GM19452 (cell line): ENCODE results near the gene KIAA2012.

Experiments
- ATAC-seq: cut with Tn5 transposase; IDR thresholded peaks from one replicate; pipeline ENCODE4 v1.9.1; 2021; ENCODE audit not compliant: unreplicated experiment

KIAA2012 gene

GRCh38 chr2:202079310-202079709 is 6.3 kb downstream of the KIAA2012 start:
- ATAC-seq, result no peak

GRCh38 chr2:202084265-202084664 is 11.2 kb downstream of the KIAA2012 start:
- ATAC-seq, result no peak

GRCh38 chr2:202088777-202089176 is 15.7 kb downstream of the KIAA2012 start:
- no peak for ATAC-seq

- no peak for ATAC-seq
These were observed 17.5 kb downstream of the KIAA2012 start for GRCh38 chr2:202090530-202090929.

- ATAC-seq, result no peak
These were observed 18.4 kb downstream of the KIAA2012 start for GRCh38 chr2:202091476-202091875.

GRCh38 chr2:202094426-202094986 is 21.5 kb downstream of the KIAA2012 start:
- no peak for ATAC-seq

GRCh38 chr2:202095235-202095634 is 22.2 kb downstream of the KIAA2012 start:
- ATAC-seq, result no peak

GRCh38 chr2:202096736-202097135 is 23.7 kb downstream of the KIAA2012 start:
- ATAC-seq, result no peak

GRCh38 chr2:202098291-202098690 is 25.2 kb downstream of the KIAA2012 start:
- no peak for ATAC-seq

GRCh38 chr2:202099515-202099914 is 26.5 kb downstream of the KIAA2012 start:
- no peak for ATAC-seq

- ATAC-seq, result no peak
These were observed 27.1 kb downstream of the KIAA2012 start for GRCh38 chr2:202100176-202100575.

- no peak for ATAC-seq
These were observed 28.0 kb downstream of the KIAA2012 start for GRCh38 chr2:202101026-202101579.

GRCh38 chr2:202102425-202103000 is 29.5 kb downstream of the KIAA2012 start:
- no peak for ATAC-seq

GRCh38 chr2:202104286-202104870 is 31.3 kb downstream of the KIAA2012 start:
- no peak for ATAC-seq

GRCh38 chr2:202105025-202105424 is 32.0 kb downstream of the KIAA2012 start:
- no peak for ATAC-seq

- no peak for ATAC-seq
These were observed 35.3 kb downstream of the KIAA2012 start for GRCh38 chr2:202108345-202108744.

GRCh38 chr2:202109139-202109736 is 36.2 kb downstream of the KIAA2012 start:
- no peak for ATAC-seq

GRCh38 chr2:202109737-202110184 is 36.7 kb downstream of the KIAA2012 start:
- ATAC-seq, result no peak

GRCh38 chr2:202110491-202110890 is 37.4 kb downstream of the KIAA2012 start:
- ATAC-seq, result no peak

- no peak for ATAC-seq
These were observed 39.0 kb downstream of the KIAA2012 start for GRCh38 chr2:202112041-202112440.

GRCh38 chr2:202113571-202114142 is 40.6 kb downstream of the KIAA2012 start:
- no peak for ATAC-seq

GRCh38 chr2:202114291-202114690 is 41.2 kb downstream of the KIAA2012 start:
- ATAC-seq, result no peak
